ENCODE results near the gene SIPA1L3.

DNA sequence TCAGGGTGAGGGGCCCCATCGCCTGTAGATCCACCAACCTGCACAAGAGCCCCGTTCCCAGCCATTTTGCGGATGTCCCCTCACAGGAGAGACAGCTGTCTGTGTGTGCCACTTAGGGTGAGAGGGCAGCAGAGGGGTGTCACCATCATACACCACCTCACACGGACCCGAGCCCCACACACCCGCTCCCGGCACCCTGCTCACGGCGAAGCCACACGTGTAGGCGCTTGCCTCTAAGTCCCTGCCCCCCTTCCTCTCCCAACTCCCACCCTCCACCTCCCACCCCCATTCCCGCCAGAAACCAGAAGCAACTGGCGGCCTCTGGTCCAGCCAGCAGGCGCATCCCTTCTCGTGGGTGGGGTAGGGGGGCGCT is 321.0 kb downstream of the SIPA1L3 start:
- TF ChIP-seq, protein P1, sequence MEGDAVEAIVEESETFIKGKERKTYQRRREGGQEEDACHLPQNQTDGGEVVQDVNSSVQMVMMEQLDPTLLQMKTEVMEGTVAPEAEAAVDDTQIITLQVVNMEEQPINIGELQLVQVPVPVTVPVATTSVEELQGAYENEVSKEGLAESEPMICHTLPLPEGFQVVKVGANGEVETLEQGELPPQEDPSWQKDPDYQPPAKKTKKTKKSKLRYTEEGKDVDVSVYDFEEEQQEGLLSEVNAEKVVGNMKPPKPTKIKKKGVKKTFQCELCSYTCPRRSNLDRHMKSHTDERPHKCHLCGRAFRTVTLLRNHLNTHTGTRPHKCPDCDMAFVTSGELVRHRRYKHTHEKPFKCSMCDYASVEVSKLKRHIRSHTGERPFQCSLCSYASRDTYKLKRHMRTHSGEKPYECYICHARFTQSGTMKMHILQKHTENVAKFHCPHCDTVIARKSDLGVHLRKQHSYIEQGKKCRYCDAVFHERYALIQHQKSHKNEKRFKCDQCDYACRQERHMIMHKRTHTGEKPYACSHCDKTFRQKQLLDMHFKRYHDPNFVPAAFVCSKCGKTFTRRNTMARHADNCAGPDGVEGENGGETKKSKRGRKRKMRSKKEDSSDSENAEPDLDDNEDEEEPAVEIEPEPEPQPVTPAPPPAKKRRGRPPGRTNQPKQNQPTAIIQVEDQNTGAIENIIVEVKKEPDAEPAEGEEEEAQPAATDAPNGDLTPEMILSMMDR (IDR thresholded peaks at IDR 0.05) = no peak
- no peak for TF ChIP-seq RAD21 (conservative IDR thresholded peaks at IDR 0.05 in 1 of 2, IDR thresholded peaks at IDR 0.05 in 1 of 2)
- TF ChIP-seq, protein P2, sequence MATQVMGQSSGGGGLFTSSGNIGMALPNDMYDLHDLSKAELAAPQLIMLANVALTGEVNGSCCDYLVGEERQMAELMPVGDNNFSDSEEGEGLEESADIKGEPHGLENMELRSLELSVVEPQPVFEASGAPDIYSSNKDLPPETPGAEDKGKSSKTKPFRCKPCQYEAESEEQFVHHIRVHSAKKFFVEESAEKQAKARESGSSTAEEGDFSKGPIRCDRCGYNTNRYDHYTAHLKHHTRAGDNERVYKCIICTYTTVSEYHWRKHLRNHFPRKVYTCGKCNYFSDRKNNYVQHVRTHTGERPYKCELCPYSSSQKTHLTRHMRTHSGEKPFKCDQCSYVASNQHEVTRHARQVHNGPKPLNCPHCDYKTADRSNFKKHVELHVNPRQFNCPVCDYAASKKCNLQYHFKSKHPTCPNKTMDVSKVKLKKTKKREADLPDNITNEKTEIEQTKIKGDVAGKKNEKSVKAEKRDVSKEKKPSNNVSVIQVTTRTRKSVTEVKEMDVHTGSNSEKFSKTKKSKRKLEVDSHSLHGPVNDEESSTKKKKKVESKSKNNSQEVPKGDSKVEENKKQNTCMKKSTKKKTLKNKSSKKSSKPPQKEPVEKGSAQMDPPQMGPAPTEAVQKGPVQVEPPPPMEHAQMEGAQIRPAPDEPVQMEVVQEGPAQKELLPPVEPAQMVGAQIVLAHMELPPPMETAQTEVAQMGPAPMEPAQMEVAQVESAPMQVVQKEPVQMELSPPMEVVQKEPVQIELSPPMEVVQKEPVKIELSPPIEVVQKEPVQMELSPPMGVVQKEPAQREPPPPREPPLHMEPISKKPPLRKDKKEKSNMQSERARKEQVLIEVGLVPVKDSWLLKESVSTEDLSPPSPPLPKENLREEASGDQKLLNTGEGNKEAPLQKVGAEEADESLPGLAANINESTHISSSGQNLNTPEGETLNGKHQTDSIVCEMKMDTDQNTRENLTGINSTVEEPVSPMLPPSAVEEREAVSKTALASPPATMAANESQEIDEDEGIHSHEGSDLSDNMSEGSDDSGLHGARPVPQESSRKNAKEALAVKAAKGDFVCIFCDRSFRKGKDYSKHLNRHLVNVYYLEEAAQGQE (IDR thresholded peaks at IDR 0.05) = no peak
